Activated CD4-positive, alpha-beta T cell treated with anti-CD3 and anti-CD28 coated beads, Interleukin-2, amount 50 U/mL, for 4 hours (primary cell): ENCODE measurements around the gene BANK1.

Experiments
- DNase-seq, 2 experiments: peaks; one replicate each; pipeline ENCODE4 v3.0.0-alpha.2; 2020

The BANK1 gene

GRCh38 chr4:101967697-101968346 lies 177.3 kb downstream of the BANK1 start:
- no peak for DNase-seq

- no peak for DNase-seq
Observed at GRCh38 chr4:101968364-101968763, 177.8 kb downstream of the BANK1 start.

- no peak for DNase-seq
Observed at GRCh38 chr4:101969965-101970364, 179.4 kb downstream of the BANK1 start.

- no peak for DNase-seq
Observed at GRCh38 chr4:101970547-101971155, 180.1 kb downstream of the BANK1 start.

- DNase-seq: no peak
Observed at GRCh38 chr4:101972791-101973190, 182.3 kb downstream of the BANK1 start.

GRCh38 chr4:101973361-101973760 lies 182.8 kb downstream of the BANK1 start:
- no peak for DNase-seq

- no peak for DNase-seq
Observed at GRCh38 chr4:101977076-101977475, 186.5 kb downstream of the BANK1 start.

GRCh38 chr4:101981756-101982155 lies 191.2 kb downstream of the BANK1 start:
- no peak for DNase-seq

GRCh38 chr4:101983835-101984234 lies 193.3 kb downstream of the BANK1 start:
- no peak for DNase-seq

GRCh38 chr4:101987623-101988243 lies 197.2 kb downstream of the BANK1 start:
- DNase-seq: no peak

GRCh38 chr4:101989551-101989950 lies 199.0 kb downstream of the BANK1 start:
- DNase-seq: no peak

GRCh38 chr4:101992446-101992845 lies 201.9 kb downstream of the BANK1 start:
- no peak for DNase-seq

- no peak for DNase-seq
Observed at GRCh38 chr4:101993002-101993841, 202.7 kb downstream of the BANK1 start.

- DNase-seq: no peak
Observed at GRCh38 chr4:101993842-101994775, 203.6 kb downstream of the BANK1 start.

- DNase-seq: no peak
Observed at GRCh38 chr4:102007959-102008425, 217.5 kb downstream of the BANK1 start.

- DNase-seq: no peak
Observed at GRCh38 chr4:102008711-102009110, 218.2 kb downstream of the BANK1 start.

GRCh38 chr4:102022343-102022742 lies 231.8 kb downstream of the BANK1 start:
- no peak for DNase-seq

- DNase-seq: no peak
Observed at GRCh38 chr4:102027961-102028360, 237.4 kb downstream of the BANK1 start.

- no peak for DNase-seq
Observed at GRCh38 chr4:102031406-102031805, 240.9 kb downstream of the BANK1 start.

GRCh38 chr4:102036016-102036415 lies 245.5 kb downstream of the BANK1 start:
- DNase-seq: no peak

GRCh38 chr4:102036619-102037376 lies 246.3 kb downstream of the BANK1 start:
- no peak for DNase-seq
